Stimulated activated CD4-positive, alpha-beta T cell treated with anti-CD3 and anti-CD28 coated beads, Interleukin-12 subunit alpha, Interleukin-12 subunit beta, amount 100 ng/mL, for 48 hours (primary cell): ENCODE measurements around the gene SPCS3.
"Not testable (repeated sequence)": the region's sequence is repeated elsewhere in the genome, so short reads cannot be mapped to it uniquely, and the experiment has no call there.

ENCODE experiments used
- DNase-seq, 3 donors: peaks; one replicate each; pipeline ENCODE4 v3.0.0-alpha.2; 2020; ENCODE audit warnings: low read depth in 2 of 3, low spot score in 1 of 3

The SPCS3 gene

DNA sequence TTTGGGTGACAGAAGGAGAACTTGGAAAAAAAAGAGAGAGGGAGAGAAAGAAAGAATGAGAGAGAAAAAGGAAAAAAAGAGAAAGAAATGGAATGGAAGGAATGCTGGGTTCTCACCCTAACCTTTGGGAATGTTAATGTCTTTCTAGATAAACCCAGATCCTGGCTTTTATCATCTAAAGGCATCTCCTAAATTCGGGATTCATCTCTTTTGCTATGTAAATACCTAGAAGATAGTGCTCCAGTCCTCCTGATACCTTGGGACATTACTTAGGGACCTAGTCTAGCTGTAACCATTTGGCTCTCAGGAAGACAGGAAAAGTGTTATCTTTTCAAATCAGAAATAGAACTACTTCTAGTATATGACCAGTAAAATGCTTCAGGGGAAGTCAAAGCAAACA lies 15.8 kb upstream of the SPCS3 start:
- no peak for DNase-seq

DNA sequence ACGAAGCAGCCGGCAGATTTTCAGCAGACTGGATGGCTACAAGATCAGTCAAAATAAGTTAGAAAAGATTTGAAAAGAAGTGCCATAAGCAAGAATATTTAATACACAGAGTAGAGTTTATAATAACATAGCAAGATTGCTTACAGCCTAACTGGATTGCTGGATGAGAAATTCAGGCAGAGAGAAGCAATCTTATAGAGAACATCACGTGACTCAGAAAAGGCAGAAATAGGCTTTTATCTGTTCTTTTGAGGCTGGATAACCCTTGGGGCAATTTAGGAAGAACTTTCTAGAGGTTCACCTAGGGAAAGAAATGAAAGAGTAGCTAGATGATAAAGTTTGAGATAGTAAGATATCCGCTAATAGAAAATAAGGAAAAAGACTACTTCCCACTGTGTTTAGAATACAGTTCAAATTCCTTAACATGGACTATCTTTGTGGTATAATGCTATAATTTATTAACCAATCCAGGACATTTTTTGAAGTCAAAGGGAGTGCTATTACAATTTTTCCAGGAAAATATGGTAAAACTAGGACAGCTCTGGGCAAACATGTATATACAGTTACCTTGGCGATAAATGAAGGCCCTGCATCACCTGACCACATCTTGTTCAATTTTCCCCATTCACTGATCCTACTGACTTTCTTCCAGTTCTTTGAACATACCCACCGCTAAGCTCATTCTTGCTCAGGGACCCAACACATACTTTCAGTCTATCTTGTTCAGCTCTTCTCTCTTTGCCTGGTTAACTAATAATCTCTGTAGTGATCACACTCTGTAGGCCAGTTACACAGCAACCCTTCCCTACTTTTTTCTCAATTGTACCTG lies 12.7 kb upstream of the SPCS3 start:
- no peak for DNase-seq

DNA sequence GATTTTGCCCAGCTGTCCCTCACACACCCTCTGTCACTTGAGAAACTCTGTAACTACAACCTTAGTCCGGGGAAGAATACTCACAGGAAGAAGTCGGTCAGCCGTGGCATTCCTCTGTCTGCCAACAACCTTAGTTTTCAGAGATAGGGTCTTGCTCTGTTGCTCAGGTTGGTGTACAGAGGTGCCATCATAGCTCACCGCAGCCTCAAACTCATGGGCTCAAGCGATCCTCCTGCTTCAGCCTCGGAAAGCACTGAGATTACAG lies 12.2 kb upstream of the SPCS3 start:
- DNase-seq: no peak

DNA sequence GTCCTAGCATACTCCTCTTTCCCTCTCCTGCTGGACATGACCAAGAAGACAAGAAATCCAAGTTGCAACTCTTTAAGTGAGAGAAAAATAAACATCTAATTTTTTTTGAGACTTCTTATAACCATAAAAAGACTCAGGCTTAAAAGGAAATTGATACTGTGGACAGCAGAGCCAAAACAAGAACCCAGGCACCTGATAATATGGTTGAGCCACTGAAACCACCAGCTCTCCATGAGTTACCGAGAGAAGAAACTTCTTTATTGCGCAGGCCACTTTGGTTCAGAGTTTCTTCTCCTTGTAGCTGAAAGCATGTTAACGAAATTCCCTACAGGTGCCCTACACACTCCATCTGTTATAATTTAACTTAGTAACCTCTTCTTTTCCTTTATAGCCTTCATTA lies 11.3 kb upstream of the SPCS3 start:
- DNase-seq: no peak

DNA sequence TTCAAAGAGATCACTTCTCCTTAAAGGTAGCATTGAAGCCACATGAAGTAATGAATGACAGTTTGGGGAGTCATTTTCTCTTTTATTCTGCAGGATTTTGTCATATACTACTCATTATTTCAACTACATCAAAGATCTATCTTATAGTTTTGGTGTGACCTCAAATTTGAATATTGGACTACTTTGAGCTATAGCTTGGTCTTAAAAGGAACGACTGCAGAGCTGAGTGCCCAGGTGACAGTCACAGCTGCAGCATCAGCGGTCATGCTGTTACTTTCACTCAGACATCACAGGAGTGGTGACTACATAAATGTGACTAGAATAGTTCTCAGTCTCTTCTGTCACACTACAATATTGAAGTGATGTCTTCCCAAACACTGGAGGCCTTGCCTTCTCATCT lies 10.7 kb upstream of the SPCS3 start:
- no peak for DNase-seq

DNA sequence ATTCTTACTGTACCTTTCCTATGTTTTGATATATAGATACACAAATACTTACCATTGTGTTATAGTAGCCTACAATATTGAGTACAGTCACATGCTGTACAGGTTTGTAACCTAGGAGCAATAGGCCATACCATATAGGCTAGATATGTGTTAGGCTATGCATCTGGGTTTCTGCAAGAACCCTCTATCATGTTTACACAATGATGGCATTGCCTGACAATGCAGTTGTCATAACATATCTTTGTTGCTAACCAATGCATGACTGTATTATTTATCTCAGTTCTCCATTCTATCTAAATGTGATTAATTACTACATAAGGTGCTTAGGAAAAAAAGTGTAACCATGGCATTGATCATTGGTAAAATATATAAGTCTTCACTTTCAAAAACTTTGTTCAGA lies 10.0 kb upstream of the SPCS3 start:
- no peak for DNase-seq

DNA sequence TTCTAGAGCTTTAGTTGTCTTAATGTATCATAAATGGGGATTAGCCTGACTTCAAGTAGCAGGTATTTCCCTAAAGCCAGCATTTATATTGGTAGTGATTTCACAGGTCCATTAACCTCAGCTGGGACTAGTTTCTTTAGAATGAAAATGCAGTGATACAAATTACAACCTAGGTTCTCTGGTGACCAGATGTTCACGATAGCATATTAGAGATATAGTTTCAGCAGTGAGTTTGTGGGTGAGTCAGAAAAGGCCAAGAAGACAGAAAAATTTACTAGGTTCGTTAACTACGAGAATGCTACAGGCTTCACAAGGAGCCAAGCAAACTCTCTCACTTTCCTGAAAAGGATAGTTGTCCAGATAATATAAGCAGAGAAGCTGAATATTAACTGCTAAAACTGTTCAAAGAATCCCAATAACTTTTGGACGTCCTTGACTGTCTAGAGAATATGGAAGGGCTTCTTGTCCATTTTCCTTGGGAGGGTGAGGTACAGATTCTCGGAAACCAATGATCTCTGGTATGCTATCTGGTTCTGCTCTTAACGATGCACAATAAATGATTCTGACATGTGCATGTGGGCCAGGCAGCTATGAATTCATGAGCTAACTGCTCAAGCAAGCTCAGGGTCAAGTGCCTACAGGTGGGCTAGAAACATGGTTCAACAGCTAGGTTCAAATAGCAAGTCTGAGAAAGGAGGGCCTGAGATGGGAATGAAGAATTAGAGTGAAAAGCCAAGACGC lies 6.0 kb upstream of the SPCS3 start:
- no peak for DNase-seq

DNA sequence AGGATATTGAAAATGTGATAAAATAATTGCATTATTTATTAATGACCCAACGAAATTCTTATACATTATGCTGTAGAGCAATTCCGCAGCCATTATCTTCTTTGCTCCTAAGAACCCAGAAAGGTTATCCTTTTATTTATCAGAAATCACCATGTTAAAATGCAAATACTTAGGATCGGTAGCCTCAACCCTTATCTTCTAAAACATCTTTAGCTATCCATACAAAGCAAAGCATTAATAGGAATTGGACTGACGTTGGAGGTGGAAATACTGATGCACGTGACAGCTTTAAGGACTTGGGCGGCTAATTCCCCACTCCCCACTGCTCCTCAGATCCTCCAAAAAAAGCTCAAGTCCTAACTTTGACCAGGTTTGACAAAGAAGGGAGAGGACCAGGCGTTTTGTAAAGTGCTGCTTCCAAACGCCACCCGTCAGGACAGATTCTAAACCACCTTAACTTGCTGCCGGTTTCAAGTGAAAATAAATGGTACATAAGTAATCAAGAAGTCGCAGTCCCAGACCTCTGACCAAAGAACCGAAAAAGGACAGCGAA lies 539 bp upstream of the SPCS3 start:
- no peak for DNase-seq

DNA sequence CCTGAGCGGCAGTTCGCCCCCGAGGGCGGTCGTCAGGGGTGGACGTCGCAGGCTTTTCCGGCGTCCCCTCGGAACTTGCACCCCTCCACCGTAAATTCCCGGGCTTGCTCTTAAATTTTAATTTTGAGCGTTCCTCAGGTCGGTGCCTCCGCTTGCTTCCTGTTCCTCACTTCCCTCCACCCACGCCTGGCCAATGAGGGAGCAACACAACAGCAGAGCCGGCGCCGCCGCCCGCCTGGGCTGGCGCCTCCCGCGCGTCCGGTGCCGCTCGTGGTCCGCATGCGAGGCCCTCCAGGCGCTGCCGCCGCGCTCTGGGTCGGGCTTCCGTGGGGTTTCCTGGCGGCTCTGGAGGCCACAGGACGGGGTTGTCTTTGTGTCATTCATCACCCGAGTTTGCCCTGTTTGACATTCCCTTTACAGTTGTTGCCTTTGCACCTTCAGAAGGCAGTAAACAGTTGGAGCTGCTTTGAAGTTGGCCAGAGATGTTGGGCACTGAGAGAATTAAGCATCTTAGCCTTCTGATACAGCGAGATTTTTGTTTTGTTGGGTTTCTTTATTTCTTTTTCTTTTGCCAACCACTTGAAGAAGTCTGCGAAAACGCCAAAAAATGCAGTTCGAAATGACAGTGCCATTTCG lies 692 bp downstream of the SPCS3 start:
- peak; percentile 72 to 87 (median 79) for DNase-seq

DNA sequence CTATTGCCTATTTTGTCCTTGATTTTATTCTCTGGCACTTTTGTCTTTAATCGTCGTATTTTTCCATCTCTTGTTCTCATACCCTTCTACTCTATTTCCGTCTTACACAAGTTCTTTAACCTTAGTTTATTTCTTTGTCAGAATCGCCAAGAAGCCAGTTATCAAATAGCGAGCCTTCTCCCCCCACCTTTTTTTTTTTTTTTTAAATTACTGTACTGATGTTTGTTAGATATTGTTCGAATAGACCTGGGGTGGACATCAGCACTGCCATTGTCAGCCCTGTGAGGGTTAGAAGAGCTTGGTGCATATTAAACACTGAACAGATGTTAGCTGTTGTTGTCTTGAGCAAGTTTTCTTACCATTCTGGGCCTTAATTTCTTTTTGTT lies 1.2 kb downstream of the SPCS3 start:
- no peak for DNase-seq

DNA sequence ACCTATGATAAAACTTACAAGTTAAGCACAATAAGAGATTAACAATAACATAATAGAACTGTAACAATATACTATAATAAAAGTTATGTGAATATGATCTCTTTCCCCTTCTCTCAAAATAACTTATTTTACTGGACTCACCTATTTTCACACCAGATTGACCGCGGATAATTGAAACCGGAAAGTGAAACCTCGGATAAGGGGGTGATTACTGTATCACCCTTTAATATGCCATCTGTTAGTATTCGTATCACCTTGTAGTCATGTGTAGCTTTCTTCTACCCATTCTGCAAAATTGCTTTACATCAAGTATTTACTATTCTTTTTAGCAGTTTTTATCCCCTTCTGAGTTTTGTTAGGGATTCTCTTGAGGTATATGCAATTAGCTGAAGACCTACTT lies 1.8 kb downstream of the SPCS3 start:
- no peak for DNase-seq

DNA sequence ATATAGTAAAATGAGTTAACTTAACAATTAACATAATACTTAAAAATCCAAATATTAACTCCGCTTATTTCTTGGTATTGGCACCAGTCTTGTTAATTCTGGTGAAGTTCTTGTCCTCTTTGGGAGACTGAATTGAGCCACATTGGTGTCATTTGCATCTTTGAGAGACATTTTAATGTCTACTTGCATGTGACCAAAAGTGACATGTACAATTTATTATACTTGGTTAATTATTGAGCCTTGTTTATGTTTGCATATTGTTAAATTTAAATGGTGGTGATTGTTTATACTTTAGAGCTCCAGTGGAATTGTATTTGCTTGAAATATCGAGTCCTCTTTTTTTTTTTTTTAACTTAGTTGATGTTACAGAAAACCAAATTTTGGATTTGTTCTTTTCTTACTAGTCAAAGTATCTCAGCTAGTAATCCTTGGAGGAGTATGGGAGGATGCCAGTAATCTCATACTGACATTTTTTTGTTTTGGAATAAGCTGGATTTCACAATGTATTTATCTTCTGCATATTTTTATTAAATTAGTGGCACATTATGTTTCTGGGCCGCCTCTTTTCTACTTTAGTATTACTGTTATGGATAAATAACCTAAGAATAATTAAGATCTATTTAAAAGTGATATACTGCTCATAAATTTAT lies 3.9 kb downstream of the SPCS3 start:
- no peak for DNase-seq

DNA sequence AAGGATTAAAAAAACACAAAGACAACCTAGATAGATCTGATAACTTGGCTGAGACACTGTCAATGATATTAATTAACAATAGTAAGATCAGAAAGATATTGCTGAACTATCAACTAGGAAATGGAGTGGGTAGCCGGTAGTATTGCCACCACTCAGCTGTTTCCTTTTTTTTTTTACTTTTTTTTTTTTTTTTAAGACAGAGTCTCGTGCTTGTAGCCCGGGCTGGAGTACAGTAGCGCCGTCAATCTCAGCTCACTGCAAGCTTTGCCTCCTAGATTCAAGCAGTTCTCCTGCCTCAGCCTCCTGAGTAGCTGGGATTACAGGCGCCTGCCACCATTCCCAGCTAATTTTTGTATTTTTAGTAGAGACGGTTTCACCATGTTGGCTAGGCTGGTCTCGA lies 5.1 kb downstream of the SPCS3 start:
- not testable (repeated sequence) for DNase-seq

DNA sequence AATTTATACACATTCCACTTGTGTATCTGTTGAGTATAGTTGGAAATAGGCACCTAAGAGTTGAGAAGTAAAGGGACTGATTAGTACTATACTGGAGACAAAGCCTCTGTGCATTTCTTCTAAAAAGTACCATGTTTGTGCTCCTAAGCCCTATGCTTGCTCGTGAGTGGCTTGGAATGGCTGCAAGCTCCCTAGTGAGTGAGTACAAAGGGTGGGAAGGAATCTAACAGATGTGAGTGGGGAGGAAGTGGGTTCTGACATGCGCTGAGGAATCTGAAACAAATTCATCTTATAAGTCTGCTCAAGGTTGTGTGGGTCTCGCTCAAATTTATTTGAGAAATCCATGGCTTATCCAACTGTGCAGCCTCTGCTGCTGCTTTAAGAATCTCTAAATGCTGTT lies 13.3 kb downstream of the SPCS3 start:
- no peak for DNase-seq

DNA sequence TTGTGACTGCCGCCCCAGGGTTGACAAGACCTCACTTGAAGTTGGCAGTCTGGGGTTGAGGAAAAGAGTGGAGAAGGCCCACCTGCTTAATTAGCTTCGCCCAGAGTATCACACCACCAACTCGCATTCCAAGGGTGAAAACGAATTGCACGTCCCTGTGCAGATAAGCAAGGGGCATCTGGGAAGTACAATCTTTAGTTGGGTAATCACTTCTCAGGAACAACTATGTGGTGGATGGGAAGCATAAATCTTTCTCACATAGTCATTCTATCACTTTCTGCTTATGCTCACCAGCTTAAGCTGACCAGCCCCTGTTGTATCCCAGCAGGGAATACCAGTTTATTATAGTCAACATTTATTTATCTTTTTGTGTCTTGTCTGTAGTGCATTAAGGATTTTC lies 14.3 kb downstream of the SPCS3 start:
- DNase-seq: no peak

DNA sequence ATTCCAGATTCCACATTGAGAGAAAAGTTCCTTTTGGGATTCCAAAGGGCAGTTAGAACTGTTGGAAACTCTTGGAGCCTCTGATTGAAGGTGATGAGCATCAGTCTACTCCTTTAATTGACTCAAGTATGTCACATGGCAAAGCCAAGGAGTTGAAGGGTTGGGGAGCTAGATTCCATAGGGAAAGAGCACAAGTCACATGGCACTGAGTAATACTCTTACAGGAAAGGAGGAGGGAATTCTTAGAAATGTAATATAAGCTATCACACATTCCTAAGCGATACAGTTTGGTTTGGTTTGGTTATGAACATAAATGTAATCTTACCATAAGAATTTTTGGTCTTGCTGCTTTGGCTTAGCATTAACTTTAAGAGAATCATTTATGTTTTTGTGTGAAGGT lies 15.7 kb downstream of the SPCS3 start:
- no peak for DNase-seq

DNA sequence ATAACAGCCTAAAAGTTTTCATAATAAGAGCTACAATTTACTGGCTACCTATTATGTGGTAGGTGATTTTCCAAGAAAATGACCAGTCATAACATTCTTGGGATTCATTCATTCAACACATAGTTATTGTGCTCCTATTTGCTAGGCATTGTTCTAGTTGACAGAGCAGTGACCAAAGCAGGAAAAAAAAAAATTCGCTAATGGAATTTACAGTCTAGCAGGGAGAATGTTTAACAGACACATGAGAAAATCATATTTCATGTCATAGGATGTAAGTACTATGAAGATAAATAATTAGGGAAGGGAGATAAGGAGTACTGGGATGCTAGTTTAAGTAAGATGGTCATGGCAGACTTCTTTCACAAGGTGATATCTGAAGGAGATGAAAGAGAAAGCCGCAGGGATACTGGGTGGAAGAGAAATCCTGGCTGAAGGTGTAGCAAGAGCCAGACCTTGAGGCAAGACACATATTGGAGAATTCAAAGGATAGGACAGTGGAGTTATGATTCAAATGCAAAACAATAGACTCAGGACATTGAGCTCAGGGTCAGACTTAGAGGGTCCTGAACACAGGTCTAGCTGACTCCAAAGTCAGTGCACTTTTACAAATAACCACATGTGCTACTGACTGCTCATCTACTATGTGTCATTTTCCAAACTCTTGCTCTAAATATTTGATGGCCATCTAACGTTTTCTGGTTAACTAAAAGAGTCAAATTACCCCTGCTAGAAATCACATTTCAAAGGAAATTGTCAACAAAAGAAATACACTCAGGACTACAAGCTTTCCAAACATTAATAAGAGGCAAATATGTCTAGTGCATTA lies 20.4 kb downstream of the SPCS3 start:
- no peak for DNase-seq

DNA sequence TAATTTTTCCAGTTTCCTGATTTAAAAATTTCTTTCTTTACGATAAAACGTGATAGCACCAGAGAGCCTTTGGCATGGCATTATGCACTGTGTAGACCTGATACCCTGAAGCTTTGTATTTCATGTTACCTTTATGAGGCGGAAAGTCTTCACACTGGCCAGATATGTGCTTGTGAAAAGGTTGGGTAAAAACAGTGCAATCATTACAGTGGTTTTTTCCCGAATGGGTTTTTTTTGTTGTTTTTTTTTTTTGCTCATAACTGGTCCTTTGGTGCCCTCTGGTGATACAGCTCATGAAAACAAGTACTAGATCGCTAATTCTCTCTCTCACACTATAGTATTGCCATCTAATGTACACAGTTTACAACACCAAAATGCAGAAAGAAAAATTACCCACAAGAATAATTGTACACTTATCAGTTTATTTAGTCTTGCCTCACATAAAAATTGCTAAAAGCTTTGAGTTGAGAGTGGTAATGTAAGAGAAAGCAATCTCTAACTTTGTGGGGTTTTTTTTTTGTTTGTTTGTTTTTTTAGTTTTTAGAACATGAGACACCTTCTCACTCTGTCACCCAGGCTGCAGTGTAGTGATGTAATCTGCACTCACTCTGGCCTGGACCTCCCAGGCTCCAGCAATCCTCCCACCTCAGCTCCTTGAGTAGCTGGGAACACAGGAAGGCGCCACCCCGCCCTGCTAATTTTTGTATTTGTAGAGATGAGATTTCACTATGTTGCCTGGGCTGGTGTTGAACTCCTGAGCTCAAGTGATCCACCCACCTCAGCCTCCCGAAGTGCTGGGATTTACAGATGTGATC lies 21.3 kb downstream of the SPCS3 start:
- DNase-seq: peak in 1 of 3 donors; percentile 19

DNA sequence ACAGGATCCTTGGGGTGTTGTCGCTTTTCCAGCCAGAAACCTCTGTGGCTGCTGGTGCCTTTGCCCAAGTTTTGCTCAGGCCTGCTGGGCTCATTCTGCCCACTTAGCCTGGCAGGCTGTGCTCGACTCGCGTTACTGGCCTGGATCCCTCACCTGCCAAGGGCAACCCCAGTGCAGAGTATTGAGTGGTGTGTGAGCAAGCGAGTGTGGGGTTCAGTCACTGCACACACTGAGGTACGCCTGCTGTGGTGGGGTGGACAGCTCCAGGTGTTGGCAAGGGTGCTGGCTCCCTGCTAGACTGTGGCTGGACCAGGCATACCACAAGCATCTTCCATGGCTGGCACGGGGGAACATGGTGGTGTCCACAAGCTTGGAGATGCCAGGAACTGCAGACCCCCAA lies 22.6 kb downstream of the SPCS3 start:
- DNase-seq: no peak

DNA sequence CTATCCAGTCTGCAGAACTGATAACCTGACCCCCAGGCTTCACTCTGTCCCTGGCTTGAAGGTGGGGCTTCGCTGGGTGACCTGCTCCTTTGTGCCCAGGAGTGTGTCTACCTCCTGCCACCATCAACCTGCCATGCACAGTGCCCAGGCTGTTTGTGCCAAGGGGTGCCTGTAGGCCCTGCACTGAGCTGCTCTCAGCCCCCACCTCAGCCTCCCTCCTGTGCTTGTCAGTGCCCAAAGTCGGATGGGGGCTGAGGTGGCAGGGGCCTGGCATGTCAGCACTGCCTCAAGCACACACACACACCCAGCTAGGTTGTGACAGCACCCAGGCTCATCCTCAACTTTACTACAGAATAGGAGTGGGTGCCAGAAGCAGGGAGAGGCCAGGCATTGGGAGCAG lies 23.5 kb downstream of the SPCS3 start:
- DNase-seq: no peak
